Activated CD4-positive, alpha-beta memory T cell treated with anti-CD3 and anti-CD28 coated beads for 36 hours (primary cell): ENCODE measurements around the gene ZHX3. TPM values are rescaled to one million over a fixed set of nuclear protein-coding genes. Genes with fewer than 3 reads are reported as not detected.
A peak's percentile ranks its signal among the peaks of the same experiment; 100 is the strongest.

ENCODE experiments used
- CTCF ChIA-PET: fragments of 350-600 bp; sonication (Branson Sonifier 250); formaldehyde crosslinking; loops from one replicate; lab custom pipeline; 2021; ENCODE audit warnings: antibody characterized with exemption, inconsistent platforms; lab: Charles Lee
- POLR2A ChIA-PET: fragments of 350-600 bp; sonication (Branson Sonifier 250); formaldehyde crosslinking; loops from one replicate; lab custom pipeline; 2021; ENCODE audit warnings: antibody characterized with exemption; lab: Charles Lee
- DNase-seq: peaks from one replicate; pipeline ENCODE4 v3.0.0-alpha.2; 2020
- H3K27ac Mint-ChIP-seq: one replicate; pipeline ENCODE4 v1.8.0; 2021; ENCODE audit warnings: mixed read lengths
- H3K27me3 Mint-ChIP-seq: one replicate; pipeline ENCODE4 v1.8.0; 2021; ENCODE audit warnings: mixed read lengths
- H3K36me3 Mint-ChIP-seq: one replicate; pipeline ENCODE4 v1.8.0; 2021; ENCODE audit warnings: mixed read lengths
- H3K4me1 Mint-ChIP-seq: one replicate; pipeline ENCODE4 v1.8.0; 2021; ENCODE audit warnings: low read depth, mixed read lengths
- H3K4me3 Mint-ChIP-seq: one replicate; pipeline ENCODE4 v1.8.0; 2021; ENCODE audit warnings: mild to moderate bottlenecking, mixed read lengths
- H3K9me3 Mint-ChIP-seq: one replicate; pipeline ENCODE4 v1.8.0; 2021; ENCODE audit warnings: mixed read lengths
- intact Hi-C: fragments of 100-400 bp; cut with micrococcal nuclease; formaldehyde crosslinking; loops from one replicate; pipeline ENCODE4 v1.15.1; 2023
- total RNA-seq, 2 experiments: library from RNA; stranded (reverse); gene quantifications; one replicate each; pipeline ENCODE4 v1.2.3, GENCODE V29; 2021

Gene ZHX3
- total RNA-seq, 2 experiments from 2014 or later, result 9.4 to 11.3 TPM

DNA sequence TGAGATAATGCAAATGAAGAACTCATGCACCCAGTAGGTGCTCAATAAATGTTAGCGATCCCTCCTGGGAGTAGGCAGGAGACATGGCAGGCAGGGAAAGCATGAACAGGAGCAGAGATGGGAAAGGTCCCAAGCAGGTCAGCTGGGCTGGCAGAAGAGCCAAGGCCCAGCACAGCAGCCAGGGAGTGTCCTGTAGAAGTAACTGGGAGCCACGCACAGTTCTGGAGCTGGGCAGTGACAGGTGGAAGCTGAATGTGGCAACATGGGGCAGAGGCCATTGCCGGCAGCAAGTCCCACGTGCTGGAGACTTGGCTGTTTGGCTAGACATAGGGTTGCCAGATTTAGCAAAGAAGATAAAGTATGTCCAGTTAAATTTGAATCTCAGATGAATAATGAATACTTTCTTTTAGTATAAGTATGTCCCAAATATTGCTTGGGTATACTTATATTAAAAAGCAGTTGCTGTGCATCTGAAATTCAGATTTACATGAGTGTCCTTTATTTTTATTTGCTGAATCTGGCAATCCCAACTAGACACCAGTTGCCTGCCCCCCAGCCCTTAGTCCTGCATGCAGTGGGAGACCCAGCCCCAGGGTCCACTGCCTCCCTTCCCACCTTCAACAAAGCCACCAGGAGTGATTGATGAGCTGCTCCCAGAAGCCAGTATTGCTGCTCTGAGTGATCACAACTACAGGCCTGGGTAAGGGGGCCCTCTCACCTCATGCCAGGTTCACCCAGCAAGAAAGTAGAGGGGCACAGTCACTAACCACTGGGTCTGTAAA, 19.4 kb upstream of the ZHX3 start:
- H3K4me3 Mint-ChIP-seq, result no peak overlapping the region
- POLR2A ChIA-PET, result no interaction called here
- H3K27ac Mint-ChIP-seq, result no peak overlapping the region
- intact Hi-C loops, result no loop called here
- H3K36me3 Mint-ChIP-seq, result no peaks in the 10 kb centered on the region
- H3K9me3 Mint-ChIP-seq, result no peaks in the 10 kb centered on the region
- H3K27me3 Mint-ChIP-seq, result peaks cover 7% of the 10 kb centered on the region
- peaks cover 5% of the 10 kb centered on the region for H3K4me1 Mint-ChIP-seq
- no peak for DNase-seq
- CTCF ChIA-PET, result interaction anchor here (1.0 to 6.5 kb wide), 3 partner anchors 10 to 201 kb away, joined by 4 to 95 read pairs (median 60); partner anchors contain the start of gene PLCG1

- ChIA-PET POLR2A (no interaction called here), CTCF (interaction anchor here (1.8 to 6.5 kb wide), 3 partner anchors 163 to 201 kb away, joined by 4 to 60 read pairs (median 7); no protein-coding TSS in a partner anchor)
- no peaks in the 10 kb centered on the region for H3K9me3 Mint-ChIP-seq
- H3K27ac Mint-ChIP-seq, result no peak overlapping the region
- no peak for DNase-seq
- no peak overlapping the region for H3K4me3 Mint-ChIP-seq
- peaks cover 5% of the 10 kb centered on the region for H3K4me1 Mint-ChIP-seq
- intact Hi-C loops, result no loop called here
- H3K27me3 Mint-ChIP-seq, result peaks cover 7% of the 10 kb centered on the region
- H3K36me3 Mint-ChIP-seq, result no peaks in the 10 kb centered on the region
These were observed 18.1 kb upstream of the ZHX3 start for GRCh38 chr20:41335591-41335990.

GRCh38 chr20:41334443-41335421, 17.2 kb upstream of the ZHX3 start:
- no peak for DNase-seq
- H3K27ac Mint-ChIP-seq, result no peak overlapping the region
- no peak overlapping the region for H3K4me3 Mint-ChIP-seq
- intact Hi-C loops, result no loop called here
- H3K27me3 Mint-ChIP-seq, result peaks cover 7% of the 10 kb centered on the region
- peaks cover 2% of the 10 kb centered on the region for H3K4me1 Mint-ChIP-seq
- POLR2A ChIA-PET, result no interaction called here
- no peaks in the 10 kb centered on the region for H3K36me3 Mint-ChIP-seq
- CTCF ChIA-PET, result interaction anchor here (1.8 to 2.3 kb wide), 2 partner anchors 162 to 200 kb away, joined by 4 to 7 read pairs; no protein-coding TSS in a partner anchor
- no peaks in the 10 kb centered on the region for H3K9me3 Mint-ChIP-seq

GRCh38 chr20:41334036-41334435, 16.5 kb upstream of the ZHX3 start:
- POLR2A ChIA-PET, result no interaction called here
- Mint-ChIP-seq H3K9me3 (no peaks in the 10 kb centered on the region), H3K27ac (no peak overlapping the region), H3K4me1 (peaks cover 9% of the 10 kb centered on the region), H3K4me3 (no peak overlapping the region), H3K36me3 (no peaks in the 10 kb centered on the region), H3K27me3 (peaks cover 4% of the 10 kb centered on the region)
- CTCF ChIA-PET, result interaction anchor here (1.8 to 2.3 kb wide), 2 partner anchors 161 to 199 kb away, joined by 4 to 7 read pairs; no protein-coding TSS in a partner anchor
- no peak for DNase-seq
- intact Hi-C loops, result no loop called here

DNA sequence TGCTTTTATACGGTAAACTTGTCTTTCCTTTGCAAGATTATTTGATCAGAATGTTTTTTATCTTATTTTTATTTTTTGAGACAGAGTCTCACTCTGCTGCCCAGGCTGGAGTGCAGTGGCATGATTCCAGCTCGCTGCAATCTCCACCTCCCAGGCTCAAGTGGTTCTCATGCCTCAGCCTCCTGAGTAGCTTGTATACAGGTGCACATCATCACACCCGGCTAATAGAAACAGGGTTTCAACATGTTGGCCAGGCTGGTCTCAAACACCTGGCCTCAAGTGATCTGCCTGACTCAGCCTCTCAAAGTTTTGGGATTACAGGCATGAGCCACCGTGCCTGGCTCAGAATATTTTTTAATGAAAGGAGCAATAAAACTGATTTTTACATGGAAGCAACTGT, 14.2 kb upstream of the ZHX3 start:
- no peak for DNase-seq
- Mint-ChIP-seq H3K4me1 (peaks cover 11% of the 10 kb centered on the region), H3K9me3 (no peaks in the 10 kb centered on the region), H3K27me3 (no peaks in the 10 kb centered on the region), H3K4me3 (no peak overlapping the region), H3K36me3 (no peaks in the 10 kb centered on the region), H3K27ac (no peak overlapping the region)
- ChIA-PET CTCF (interaction anchor here (1.3 to 1.7 kb wide), 2 partner anchors 159 to 341 kb away, joined by 4 to 5 read pairs; no protein-coding TSS in a partner anchor), POLR2A (no interaction called here)
- intact Hi-C loops, result no loop called here

- ChIA-PET POLR2A (no interaction called here), CTCF (interaction anchor here (0.9 to 1.7 kb wide), 4 partner anchors 9 to 340 kb away, joined by 3 to 5 read pairs (median 4); no protein-coding TSS in a partner anchor)
- intact Hi-C loops, result no loop called here
- no peak for DNase-seq
- Mint-ChIP-seq H3K9me3 (no peaks in the 10 kb centered on the region), H3K4me3 (no peak overlapping the region), H3K36me3 (no peaks in the 10 kb centered on the region), H3K27ac (no peak overlapping the region), H3K4me1 (peaks cover 11% of the 10 kb centered on the region), H3K27me3 (no peaks in the 10 kb centered on the region)
These were observed 13.4 kb upstream of the ZHX3 start for GRCh38 chr20:41330941-41331340.

DNA sequence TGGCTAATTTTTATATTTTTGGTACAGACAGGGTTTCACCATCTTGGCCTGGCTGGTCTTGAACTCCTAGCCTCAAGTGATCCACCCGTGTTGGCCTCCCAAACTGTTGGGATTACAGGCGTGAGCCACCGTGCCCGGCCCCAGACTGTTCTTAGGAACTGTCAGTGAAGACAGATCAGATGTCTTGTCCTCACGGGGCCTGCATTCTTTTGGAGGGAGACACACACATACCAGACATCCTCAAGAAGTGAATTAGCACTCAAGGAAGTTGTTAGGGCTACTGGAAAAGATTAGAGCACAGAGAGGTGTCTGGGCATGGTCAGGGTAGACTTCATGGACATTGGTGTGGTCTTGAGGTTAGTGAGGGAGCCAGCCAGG, 12.8 kb upstream of the ZHX3 start:
- H3K27ac Mint-ChIP-seq, result no peak overlapping the region
- CTCF ChIA-PET, result interaction anchor here (0.9 to 1.7 kb wide), 4 partner anchors 9 to 339 kb away, joined by 3 to 4 read pairs (median 4); no protein-coding TSS in a partner anchor
- POLR2A ChIA-PET, result interaction anchor here (1.1 kb wide), 1 partner anchor 209 kb away, joined by 3 read pairs; no protein-coding TSS in a partner anchor
- DNase-seq, result no peak
- peaks cover 11% of the 10 kb centered on the region for H3K4me1 Mint-ChIP-seq
- intact Hi-C loops, result no loop called here
- no peaks in the 10 kb centered on the region for H3K9me3 Mint-ChIP-seq
- no peaks in the 10 kb centered on the region for H3K27me3 Mint-ChIP-seq
- no peak overlapping the region for H3K4me3 Mint-ChIP-seq
- no peaks in the 10 kb centered on the region for H3K36me3 Mint-ChIP-seq

DNA sequence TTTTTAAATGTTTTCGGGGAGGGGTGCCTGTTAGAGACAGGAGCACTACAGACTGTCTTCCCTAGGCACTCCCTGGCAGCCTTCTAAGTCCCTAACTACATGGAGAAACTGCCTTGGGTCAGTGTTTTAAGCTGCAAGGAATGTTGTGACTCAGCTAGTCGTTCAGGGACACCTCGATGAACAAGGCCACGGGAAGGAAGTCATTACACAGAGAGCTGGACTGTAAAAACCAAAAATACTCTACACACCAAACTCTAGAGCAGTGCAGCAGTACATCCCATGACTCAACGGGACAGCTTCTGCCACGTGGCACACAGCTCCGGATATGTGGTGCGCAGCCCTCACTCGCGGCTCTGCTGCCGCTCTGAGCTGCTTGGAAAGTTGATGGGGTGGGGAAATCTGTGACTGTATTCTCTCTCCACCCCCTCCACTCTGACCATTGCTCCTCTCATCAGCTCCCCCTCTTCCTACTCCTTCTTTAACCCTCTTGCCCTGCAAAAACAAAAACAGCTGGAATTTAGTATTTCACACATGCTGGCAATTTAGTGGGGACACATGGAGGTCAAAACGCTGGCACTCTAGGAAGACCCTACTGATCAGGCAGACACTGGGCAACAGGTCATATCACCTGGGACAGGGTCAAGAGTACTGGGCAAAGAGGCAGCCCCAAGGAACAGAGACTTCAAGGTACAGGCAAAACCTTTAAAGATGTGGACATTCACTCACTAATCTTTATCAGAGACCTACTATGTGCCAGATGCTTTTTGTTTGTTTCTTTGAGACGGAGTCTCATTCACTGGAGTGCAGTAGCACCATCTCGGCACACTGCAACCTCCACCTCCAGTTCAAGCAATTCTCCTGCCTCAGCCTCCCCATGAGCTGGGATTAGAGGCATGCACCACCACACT, 12.2 kb upstream of the ZHX3 start:
- no peaks in the 10 kb centered on the region for H3K27me3 Mint-ChIP-seq
- POLR2A ChIA-PET, result interaction anchor here (1.1 to 1.2 kb wide), 2 partner anchors 12 to 209 kb away, joined by 3 read pairs; partner anchors contain the start of gene ZHX3
- H3K9me3 Mint-ChIP-seq, result no peaks in the 10 kb centered on the region
- DNase-seq, result peak; percentile 81
- H3K4me3 Mint-ChIP-seq, result no peak overlapping the region
- CTCF ChIA-PET, result interaction anchor here (0.9 to 1.7 kb wide), 8 partner anchors 8 to 339 kb away, joined by 3 to 12 read pairs (median 4); partner anchors contain the start of gene LPIN3
- H3K27ac Mint-ChIP-seq, result peak overlapping the region; percentile 61
- H3K36me3 Mint-ChIP-seq, result no peaks in the 10 kb centered on the region
- peaks cover 11% of the 10 kb centered on the region for H3K4me1 Mint-ChIP-seq
- intact Hi-C loops, result loop anchor here (1.0 kb wide), 1 partner anchor 12 kb away; the partner anchor contains the start of gene ZHX3

GRCh38 chr20:41327178-41327577, 9.6 kb upstream of the ZHX3 start:
- H3K36me3 Mint-ChIP-seq, result no peaks in the 10 kb centered on the region
- ChIA-PET POLR2A (no interaction called here), CTCF (interaction anchor here (1.1 to 1.5 kb wide), 2 partner anchors 9 to 192 kb away, joined by 4 read pairs; no protein-coding TSS in a partner anchor)
- H3K4me3 Mint-ChIP-seq, result no peak overlapping the region
- no peak overlapping the region for H3K27ac Mint-ChIP-seq
- no peaks in the 10 kb centered on the region for H3K27me3 Mint-ChIP-seq
- no peaks in the 10 kb centered on the region for H3K9me3 Mint-ChIP-seq
- peaks cover 11% of the 10 kb centered on the region for H3K4me1 Mint-ChIP-seq
- no peak for DNase-seq
- intact Hi-C loops, result no loop called here

- H3K27me3 Mint-ChIP-seq, result no peaks in the 10 kb centered on the region
- H3K27ac Mint-ChIP-seq, result no peak overlapping the region
- DNase-seq, result no peak
- no peaks in the 10 kb centered on the region for H3K36me3 Mint-ChIP-seq
- CTCF ChIA-PET, result interaction anchor here (1.0 kb wide), 1 partner anchor 18 kb away, joined by 4 read pairs; no protein-coding TSS in a partner anchor
- H3K9me3 Mint-ChIP-seq, result no peaks in the 10 kb centered on the region
- H3K4me1 Mint-ChIP-seq, result peaks cover 12% of the 10 kb centered on the region
- POLR2A ChIA-PET, result no interaction called here
- no peak overlapping the region for H3K4me3 Mint-ChIP-seq
- intact Hi-C loops, result no loop called here
These were observed 3.4 kb upstream of the ZHX3 start for GRCh38 chr20:41320976-41321375.

- no peak for DNase-seq
- Mint-ChIP-seq H3K4me3 (no peak overlapping the region), H3K27me3 (no peaks in the 10 kb centered on the region), H3K9me3 (no peaks in the 10 kb centered on the region), H3K4me1 (peaks cover 14% of the 10 kb centered on the region), H3K27ac (no peak overlapping the region), H3K36me3 (no peaks in the 10 kb centered on the region)
- intact Hi-C loops, result no loop called here
- ChIA-PET CTCF (no interaction called here), POLR2A (no interaction called here)
These were observed 2.9 kb upstream of the ZHX3 start for GRCh38 chr20:41320441-41320840.
